IMR-90 (cell line): ENCODE measurements around the gene FAU.

Experiments used
- BHLHE40 ChIP-seq: fragments of 150-350 bp; IDR thresholded peaks from 2 replicates; pipeline ENCODE4 v1.6.1; 2016; ENCODE audit warnings: mild to moderate bottlenecking, low read depth, low read length
- MAFK ChIP-seq: IDR thresholded peaks from 2 replicates; pipeline ENCODE4 v1.6.1; 2012; ENCODE audit warnings: low read depth, low read length, improper control_type of control experiment
- POLR2A ChIP-seq: IDR thresholded peaks from 2 replicates; pipeline ENCODE4 v1.6.1; 2012; ENCODE audit warnings: mild to moderate bottlenecking, low read depth, low read length
- RCOR1 ChIP-seq: IDR thresholded peaks from 2 replicates; pipeline ENCODE4 v1.6.1; 2012; ENCODE audit warnings: mild to moderate bottlenecking, low read length, improper control_type of control experiment; ENCODE audit not compliant: insufficient replicate concordance
- RFX5 ChIP-seq: IDR thresholded peaks from 2 replicates; pipeline ENCODE4 v1.8.0; 2012; ENCODE audit warnings: low read depth, mild to moderate bottlenecking, low read length, moderate library complexity
- SMC3 ChIP-seq: fragments of 150-350 bp; IDR thresholded peaks from 2 replicates; pipeline ENCODE4 v1.6.1; 2016; ENCODE audit warnings: low read depth, mild to moderate bottlenecking, antibody characterized with exemption, low read length, moderate library complexity
- TF ChIP-seq, protein P1 (sequence below): conservative IDR thresholded peaks from 2 replicates; pipeline ENCODE4 v1.5.1; 2012; ENCODE audit warnings: mild to moderate bottlenecking, low read depth, low read length, improper control_type of control experiment
- TF ChIP-seq, protein P2 (sequence below): fragments of 150-350 bp; IDR thresholded peaks from 2 replicates; pipeline ENCODE4 v1.6.1; 2016; ENCODE audit warnings: low read depth, mild to moderate bottlenecking, low read length, moderate library complexity, borderline replicate concordance

DNA sequence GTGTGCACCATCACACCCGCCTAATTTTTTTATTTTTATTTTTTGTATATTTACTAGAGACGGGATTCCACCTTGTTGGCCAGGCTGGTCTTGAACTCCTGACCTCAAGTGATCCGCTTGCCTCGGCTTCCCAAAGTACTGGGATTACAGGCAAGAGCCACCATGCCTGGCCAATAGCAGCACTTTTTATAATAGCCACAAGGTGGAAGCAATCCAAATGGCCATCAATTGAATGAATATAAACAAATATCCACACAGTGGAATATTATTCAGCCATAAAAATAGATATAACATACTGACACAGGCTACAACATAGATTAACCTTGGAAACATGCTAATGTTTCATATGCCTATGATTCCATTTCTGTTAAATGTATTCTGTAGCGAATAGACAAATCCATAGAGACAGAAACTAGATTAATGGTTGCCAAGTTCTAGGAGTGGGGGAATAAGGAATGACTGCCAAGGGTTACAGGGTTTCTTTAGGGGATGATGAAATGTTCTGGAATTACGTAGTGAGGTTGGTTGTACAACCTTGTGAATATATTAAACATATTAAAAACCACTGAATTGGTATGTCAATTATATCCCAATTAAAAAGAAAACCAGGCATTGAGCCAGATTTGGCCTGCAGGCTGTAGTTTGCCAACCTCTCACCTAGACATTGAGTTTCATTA, 21.1 kb downstream of the FAU start:
- no peak for TF ChIP-seq POLR2A
- TF ChIP-seq, protein P1, sequence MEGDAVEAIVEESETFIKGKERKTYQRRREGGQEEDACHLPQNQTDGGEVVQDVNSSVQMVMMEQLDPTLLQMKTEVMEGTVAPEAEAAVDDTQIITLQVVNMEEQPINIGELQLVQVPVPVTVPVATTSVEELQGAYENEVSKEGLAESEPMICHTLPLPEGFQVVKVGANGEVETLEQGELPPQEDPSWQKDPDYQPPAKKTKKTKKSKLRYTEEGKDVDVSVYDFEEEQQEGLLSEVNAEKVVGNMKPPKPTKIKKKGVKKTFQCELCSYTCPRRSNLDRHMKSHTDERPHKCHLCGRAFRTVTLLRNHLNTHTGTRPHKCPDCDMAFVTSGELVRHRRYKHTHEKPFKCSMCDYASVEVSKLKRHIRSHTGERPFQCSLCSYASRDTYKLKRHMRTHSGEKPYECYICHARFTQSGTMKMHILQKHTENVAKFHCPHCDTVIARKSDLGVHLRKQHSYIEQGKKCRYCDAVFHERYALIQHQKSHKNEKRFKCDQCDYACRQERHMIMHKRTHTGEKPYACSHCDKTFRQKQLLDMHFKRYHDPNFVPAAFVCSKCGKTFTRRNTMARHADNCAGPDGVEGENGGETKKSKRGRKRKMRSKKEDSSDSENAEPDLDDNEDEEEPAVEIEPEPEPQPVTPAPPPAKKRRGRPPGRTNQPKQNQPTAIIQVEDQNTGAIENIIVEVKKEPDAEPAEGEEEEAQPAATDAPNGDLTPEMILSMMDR: no peak
- no peak for TF ChIP-seq BHLHE40
- TF ChIP-seq SMC3: no peak
- no peak for TF ChIP-seq RFX5
- no peak for TF ChIP-seq RCOR1
- TF ChIP-seq, protein P2, sequence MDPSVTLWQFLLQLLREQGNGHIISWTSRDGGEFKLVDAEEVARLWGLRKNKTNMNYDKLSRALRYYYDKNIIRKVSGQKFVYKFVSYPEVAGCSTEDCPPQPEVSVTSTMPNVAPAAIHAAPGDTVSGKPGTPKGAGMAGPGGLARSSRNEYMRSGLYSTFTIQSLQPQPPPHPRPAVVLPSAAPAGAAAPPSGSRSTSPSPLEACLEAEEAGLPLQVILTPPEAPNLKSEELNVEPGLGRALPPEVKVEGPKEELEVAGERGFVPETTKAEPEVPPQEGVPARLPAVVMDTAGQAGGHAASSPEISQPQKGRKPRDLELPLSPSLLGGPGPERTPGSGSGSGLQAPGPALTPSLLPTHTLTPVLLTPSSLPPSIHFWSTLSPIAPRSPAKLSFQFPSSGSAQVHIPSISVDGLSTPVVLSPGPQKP: no peak
- no peak for TF ChIP-seq MAFK
